Measurements from ENCODE around the gene FREM1.

FREM1 gene

DNA sequence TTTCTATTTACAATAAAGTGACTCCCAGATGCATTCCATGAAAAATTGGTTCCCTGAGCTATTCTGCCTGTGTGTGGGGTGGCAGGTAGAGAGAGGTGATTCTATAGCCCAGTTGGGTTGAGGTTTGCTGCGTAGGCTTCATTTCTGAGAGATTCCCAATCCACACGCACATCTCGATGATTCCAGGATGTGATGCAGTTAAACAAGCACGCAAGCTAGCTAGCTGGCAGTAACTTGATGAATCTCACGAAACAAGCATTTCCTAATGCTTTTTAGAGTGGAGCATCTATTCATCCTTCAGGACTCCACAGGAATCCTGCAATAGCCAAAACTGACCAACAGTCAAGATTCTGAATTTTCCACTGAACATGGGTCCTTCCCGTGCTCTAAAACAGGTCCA is 143.9 kb downstream of the FREM1 start:
- TF ChIP-seq EGR1 (IDR thresholded peaks at IDR 0.05) (no peak), CEBPB (IDR thresholded peaks at IDR 0.05) (no peak)

DNA sequence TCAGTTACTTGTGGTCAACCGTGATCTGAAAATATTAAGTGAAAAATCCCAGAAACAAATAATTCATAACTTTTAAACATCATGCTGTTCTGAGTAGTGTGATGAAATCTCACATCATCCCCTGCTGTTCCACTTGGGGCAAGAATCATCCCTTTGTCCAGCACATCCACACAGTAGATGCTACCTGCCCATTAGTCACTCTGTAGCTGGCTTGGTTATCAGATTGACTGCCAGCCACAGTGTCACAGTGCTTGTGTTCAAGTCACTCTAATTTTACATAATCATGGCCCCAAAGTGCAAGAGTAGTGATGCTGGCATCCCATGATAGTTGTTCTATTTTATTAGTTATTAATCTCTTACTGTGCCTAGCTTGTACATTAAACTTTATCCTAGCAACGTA is 148.6 kb downstream of the FREM1 start:
- TF ChIP-seq EGR1 (IDR thresholded peaks at IDR 0.05) (no peak), YY1 (IDR thresholded peaks at IDR 0.05; ENCODE audit: low read depth) (no peak), EP300 (IDR thresholded peaks at IDR 0.05; ENCODE audit: borderline replicate concordance) (no peak), CEBPB (IDR thresholded peaks at IDR 0.05) (no peak), TCF12 (IDR thresholded peaks at IDR 0.05; ENCODE audit: low read depth) (no peak), NFIC (IDR thresholded peaks at IDR 0.05) (no peak), FOXM1 (IDR thresholded peaks at IDR 0.05; ENCODE audit: borderline replicate concordance, low read depth) (no peak)
- TF ChIP-seq, protein P1, sequence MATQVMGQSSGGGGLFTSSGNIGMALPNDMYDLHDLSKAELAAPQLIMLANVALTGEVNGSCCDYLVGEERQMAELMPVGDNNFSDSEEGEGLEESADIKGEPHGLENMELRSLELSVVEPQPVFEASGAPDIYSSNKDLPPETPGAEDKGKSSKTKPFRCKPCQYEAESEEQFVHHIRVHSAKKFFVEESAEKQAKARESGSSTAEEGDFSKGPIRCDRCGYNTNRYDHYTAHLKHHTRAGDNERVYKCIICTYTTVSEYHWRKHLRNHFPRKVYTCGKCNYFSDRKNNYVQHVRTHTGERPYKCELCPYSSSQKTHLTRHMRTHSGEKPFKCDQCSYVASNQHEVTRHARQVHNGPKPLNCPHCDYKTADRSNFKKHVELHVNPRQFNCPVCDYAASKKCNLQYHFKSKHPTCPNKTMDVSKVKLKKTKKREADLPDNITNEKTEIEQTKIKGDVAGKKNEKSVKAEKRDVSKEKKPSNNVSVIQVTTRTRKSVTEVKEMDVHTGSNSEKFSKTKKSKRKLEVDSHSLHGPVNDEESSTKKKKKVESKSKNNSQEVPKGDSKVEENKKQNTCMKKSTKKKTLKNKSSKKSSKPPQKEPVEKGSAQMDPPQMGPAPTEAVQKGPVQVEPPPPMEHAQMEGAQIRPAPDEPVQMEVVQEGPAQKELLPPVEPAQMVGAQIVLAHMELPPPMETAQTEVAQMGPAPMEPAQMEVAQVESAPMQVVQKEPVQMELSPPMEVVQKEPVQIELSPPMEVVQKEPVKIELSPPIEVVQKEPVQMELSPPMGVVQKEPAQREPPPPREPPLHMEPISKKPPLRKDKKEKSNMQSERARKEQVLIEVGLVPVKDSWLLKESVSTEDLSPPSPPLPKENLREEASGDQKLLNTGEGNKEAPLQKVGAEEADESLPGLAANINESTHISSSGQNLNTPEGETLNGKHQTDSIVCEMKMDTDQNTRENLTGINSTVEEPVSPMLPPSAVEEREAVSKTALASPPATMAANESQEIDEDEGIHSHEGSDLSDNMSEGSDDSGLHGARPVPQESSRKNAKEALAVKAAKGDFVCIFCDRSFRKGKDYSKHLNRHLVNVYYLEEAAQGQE (IDR thresholded peaks at IDR 0.05; ENCODE audit: low read depth) = no peak
- TF ChIP-seq, protein P2, sequence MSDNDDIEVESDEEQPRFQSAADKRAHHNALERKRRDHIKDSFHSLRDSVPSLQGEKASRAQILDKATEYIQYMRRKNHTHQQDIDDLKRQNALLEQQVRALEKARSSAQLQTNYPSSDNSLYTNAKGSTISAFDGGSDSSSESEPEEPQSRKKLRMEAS (IDR thresholded peaks at IDR 0.05) = no peak

DNA sequence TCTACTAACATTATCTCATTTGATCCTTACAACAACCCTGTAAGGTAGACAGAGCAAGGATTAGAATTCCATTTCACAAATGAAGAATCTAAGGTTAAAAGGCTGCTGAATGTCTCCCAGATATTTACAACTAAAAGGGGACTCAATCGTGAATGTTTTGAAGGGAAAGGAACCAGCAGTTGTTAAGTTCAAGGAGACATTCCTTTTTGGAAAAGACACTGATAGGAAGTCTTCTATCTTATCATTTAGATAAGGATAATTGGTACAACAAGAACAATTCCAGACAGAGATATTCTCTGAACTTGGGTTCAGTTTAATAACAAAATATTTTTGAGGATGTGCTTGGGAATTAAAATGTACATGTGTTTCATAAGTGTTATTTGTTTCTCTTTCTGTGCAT is 150.2 kb downstream of the FREM1 start:
- TF ChIP-seq FOXM1 (IDR thresholded peaks at IDR 0.05; ENCODE audit: borderline replicate concordance, low read depth) (no peak), CREB1 (IDR thresholded peaks at IDR 0.05; ENCODE audit: low read depth) (no peak), NFIC (IDR thresholded peaks at IDR 0.05) (no peak), TCF12 (IDR thresholded peaks at IDR 0.05; ENCODE audit: low read depth) (no peak), ZBTB7A (IDR thresholded peaks at IDR 0.05; ENCODE audit: low read depth) (no peak), CEBPB (IDR thresholded peaks at IDR 0.05) (no peak), YY1 (IDR thresholded peaks at IDR 0.05; ENCODE audit: low read depth) (no peak), RAD21 (IDR thresholded peaks at IDR 0.05; ENCODE audit: low read depth) (no peak), TEAD4 (IDR thresholded peaks at IDR 0.05) (no peak), EP300 (IDR thresholded peaks at IDR 0.05; ENCODE audit: borderline replicate concordance) (no peak), TAF1 (IDR thresholded peaks at IDR 0.05; ENCODE audit: low read depth) (no peak)

DNA sequence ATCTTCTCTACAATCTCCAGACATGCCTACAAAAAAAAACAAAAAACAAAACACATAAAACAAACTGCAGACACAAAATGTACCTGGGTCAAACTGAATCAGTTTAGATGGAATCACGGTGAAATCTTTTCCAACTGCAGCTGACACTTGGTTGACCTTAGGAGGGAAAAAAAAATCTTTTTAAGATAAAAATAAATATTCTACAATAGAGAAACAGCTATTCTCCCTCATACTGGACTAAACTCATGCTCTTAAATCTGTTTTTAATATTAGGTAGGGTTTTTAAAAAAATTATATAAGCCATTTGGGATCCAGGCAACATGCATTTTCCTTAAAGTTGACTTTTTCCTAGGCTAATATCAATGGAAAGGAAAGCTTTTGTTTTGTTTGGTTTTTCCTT is 153.9 kb downstream of the FREM1 start:
- TF ChIP-seq TCF12 (IDR thresholded peaks at IDR 0.05; ENCODE audit: low read depth) = no peak
- no peak for TF ChIP-seq EP300 (IDR thresholded peaks at IDR 0.05; ENCODE audit: borderline replicate concordance)
- TF ChIP-seq CEBPB (IDR thresholded peaks at IDR 0.05) = no peak
- TF ChIP-seq, protein P3, sequence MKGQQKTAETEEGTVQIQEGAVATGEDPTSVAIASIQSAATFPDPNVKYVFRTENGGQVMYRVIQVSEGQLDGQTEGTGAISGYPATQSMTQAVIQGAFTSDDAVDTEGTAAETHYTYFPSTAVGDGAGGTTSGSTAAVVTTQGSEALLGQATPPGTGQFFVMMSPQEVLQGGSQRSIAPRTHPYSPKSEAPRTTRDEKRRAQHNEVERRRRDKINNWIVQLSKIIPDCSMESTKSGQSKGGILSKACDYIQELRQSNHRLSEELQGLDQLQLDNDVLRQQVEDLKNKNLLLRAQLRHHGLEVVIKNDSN (IDR thresholded peaks at IDR 0.05) = no peak
- no peak for TF ChIP-seq ZBTB7A (IDR thresholded peaks at IDR 0.05; ENCODE audit: low read depth)
- no peak for TF ChIP-seq TEAD4 (IDR thresholded peaks at IDR 0.05)
- TF ChIP-seq NFIC (IDR thresholded peaks at IDR 0.05) = no peak
- TF ChIP-seq YY1 (IDR thresholded peaks at IDR 0.05; ENCODE audit: low read depth) = no peak
- no peak for TF ChIP-seq TAF1 (IDR thresholded peaks at IDR 0.05; ENCODE audit: low read depth)
- TF ChIP-seq FOXM1 (IDR thresholded peaks at IDR 0.05; ENCODE audit: borderline replicate concordance, low read depth) = no peak
- TF ChIP-seq, protein P1 (IDR thresholded peaks at IDR 0.05; ENCODE audit: low read depth) = no peak
- TF ChIP-seq, protein P2 (IDR thresholded peaks at IDR 0.05) = no peak
- no peak for TF ChIP-seq CREB1 (IDR thresholded peaks at IDR 0.05; ENCODE audit: low read depth)
- TF ChIP-seq EGR1 (IDR thresholded peaks at IDR 0.05) = no peak
- TF ChIP-seq RAD21 (IDR thresholded peaks at IDR 0.05; ENCODE audit: low read depth) = no peak

DNA sequence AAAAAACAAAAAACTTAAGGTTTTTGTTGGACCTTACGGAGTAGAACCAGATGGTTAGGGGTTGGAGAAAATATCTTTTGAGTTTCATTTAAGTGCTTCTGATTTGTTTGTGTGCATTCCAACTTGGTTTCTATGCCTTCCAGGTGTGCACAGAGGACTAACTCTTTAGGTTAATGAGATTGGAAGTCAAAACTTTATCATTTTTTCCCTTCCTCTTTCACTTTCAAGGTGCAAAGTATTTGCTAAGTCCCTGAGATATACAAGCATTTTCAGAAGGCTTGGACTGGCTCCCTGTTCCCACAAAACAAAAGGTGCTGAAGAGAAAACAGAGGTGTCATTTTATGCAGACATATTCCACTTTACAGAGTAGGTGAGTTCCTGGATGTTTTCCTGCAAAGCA is 157.4 kb downstream of the FREM1 start:
- TF ChIP-seq RAD21 (IDR thresholded peaks at IDR 0.05; ENCODE audit: low read depth) = no peak
- no peak for TF ChIP-seq YY1 (IDR thresholded peaks at IDR 0.05; ENCODE audit: low read depth)
- TF ChIP-seq TCF12 (IDR thresholded peaks at IDR 0.05; ENCODE audit: low read depth) = no peak
- TF ChIP-seq TEAD4 (IDR thresholded peaks at IDR 0.05) = no peak
- TF ChIP-seq CEBPB (IDR thresholded peaks at IDR 0.05) = no peak

DNA sequence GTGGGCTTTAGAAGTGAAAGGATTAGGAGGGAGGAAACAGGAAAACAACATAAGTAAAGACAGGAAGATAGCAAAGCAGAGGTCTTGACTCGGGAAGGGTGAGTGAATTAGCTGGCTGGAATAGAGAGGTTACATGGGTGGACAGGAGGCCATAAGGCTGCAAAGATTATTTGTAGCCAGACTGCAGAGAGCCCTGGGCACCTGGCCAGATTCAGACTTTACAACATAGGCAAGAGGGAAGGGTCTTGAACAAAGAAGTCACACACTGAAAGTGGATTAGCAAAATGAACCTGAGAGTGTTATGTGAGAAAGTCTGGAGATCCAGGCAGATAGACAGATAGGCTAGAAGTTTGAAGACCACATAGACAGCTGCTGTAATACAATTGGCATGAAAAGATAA is 158.0 kb downstream of the FREM1 start:
- TF ChIP-seq ZBTB7A (IDR thresholded peaks at IDR 0.05; ENCODE audit: low read depth) (no peak), EP300 (IDR thresholded peaks at IDR 0.05; ENCODE audit: borderline replicate concordance) (no peak), CREB1 (IDR thresholded peaks at IDR 0.05; ENCODE audit: low read depth) (no peak), TCF12 (IDR thresholded peaks at IDR 0.05; ENCODE audit: low read depth) (no peak), RAD21 (IDR thresholded peaks at IDR 0.05; ENCODE audit: low read depth) (no peak), EGR1 (IDR thresholded peaks at IDR 0.05) (no peak), CEBPB (IDR thresholded peaks at IDR 0.05) (no peak), NFIC (IDR thresholded peaks at IDR 0.05) (no peak)
- TF ChIP-seq, protein P2 (IDR thresholded peaks at IDR 0.05) = no peak
- TF ChIP-seq, protein P1 (IDR thresholded peaks at IDR 0.05; ENCODE audit: low read depth) = no peak
- TF ChIP-seq, protein P3 (IDR thresholded peaks at IDR 0.05) = no peak

Data from Ishikawa (cell line).